SH-SY5Y (cell line): ENCODE results near the gene FOXD1.

ENCODE experiments used
- GATA2 ChIP-seq: IDR thresholded peaks from 2 replicates; pipeline ENCODE4 v1.6.1; 2011; ENCODE audit warnings: mild to moderate bottlenecking, low read depth, low read length
- GATA3 ChIP-seq: IDR thresholded peaks from 2 replicates; pipeline ENCODE4 v1.6.1; 2011; ENCODE audit warnings: low read depth, mild to moderate bottlenecking, low read length, moderate library complexity

DNA sequence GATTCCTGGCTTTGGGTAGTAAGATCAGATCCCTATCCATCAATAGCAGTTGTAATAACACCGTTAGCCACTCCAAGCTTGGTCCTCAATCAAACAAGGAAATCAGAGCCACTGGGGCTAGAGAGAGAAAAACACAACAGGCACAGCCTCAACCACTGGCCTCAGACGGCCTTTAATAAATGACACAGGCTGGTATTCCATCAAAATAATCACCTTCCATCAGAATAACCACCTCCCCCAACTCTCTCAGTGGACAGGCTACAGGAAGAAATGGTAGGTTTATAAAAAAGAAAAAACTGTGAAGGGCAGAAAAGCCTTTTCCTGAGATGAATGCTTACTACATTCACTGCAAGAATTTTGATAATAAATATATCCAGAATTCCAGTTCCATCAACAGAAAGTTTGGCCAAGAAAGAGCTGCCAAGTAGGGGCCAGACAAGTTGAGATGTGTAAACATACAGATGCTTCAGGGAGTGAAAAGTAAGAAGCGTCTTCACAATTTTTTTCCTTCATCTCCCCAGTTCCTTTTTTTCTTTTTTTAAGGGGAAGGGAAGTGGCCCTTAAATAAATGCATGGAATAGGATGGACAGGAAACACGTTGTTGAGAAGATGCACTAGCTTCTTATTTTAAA lies 5.5 kb downstream of the FOXD1 start:
- TF ChIP-seq GATA2 (no peak), GATA3 (no peak)
